GM18873 (cell line): ENCODE data around the gene TRPM6.
"Not testable (repeated sequence)": the region's sequence is repeated elsewhere in the genome, so short reads cannot be mapped to it uniquely, and the experiment has no call there.

Experiments
- ATAC-seq: cut with Tn5 transposase; IDR thresholded peaks from one replicate; pipeline ENCODE4 v1.9.1; 2021; ENCODE audit warnings: mild to moderate bottlenecking, moderate library complexity, moderate number of reproducible peaks; ENCODE audit not compliant: unreplicated experiment, low FRiP score

Gene TRPM6, protein sequence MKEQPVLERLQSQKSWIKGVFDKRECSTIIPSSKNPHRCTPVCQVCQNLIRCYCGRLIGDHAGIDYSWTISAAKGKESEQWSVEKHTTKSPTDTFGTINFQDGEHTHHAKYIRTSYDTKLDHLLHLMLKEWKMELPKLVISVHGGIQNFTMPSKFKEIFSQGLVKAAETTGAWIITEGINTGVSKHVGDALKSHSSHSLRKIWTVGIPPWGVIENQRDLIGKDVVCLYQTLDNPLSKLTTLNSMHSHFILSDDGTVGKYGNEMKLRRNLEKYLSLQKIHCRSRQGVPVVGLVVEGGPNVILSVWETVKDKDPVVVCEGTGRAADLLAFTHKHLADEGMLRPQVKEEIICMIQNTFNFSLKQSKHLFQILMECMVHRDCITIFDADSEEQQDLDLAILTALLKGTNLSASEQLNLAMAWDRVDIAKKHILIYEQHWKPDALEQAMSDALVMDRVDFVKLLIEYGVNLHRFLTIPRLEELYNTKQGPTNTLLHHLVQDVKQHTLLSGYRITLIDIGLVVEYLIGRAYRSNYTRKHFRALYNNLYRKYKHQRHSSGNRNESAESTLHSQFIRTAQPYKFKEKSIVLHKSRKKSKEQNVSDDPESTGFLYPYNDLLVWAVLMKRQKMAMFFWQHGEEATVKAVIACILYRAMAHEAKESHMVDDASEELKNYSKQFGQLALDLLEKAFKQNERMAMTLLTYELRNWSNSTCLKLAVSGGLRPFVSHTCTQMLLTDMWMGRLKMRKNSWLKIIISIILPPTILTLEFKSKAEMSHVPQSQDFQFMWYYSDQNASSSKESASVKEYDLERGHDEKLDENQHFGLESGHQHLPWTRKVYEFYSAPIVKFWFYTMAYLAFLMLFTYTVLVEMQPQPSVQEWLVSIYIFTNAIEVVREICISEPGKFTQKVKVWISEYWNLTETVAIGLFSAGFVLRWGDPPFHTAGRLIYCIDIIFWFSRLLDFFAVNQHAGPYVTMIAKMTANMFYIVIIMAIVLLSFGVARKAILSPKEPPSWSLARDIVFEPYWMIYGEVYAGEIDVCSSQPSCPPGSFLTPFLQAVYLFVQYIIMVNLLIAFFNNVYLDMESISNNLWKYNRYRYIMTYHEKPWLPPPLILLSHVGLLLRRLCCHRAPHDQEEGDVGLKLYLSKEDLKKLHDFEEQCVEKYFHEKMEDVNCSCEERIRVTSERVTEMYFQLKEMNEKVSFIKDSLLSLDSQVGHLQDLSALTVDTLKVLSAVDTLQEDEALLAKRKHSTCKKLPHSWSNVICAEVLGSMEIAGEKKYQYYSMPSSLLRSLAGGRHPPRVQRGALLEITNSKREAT (N-terminal part only)

DNA sequence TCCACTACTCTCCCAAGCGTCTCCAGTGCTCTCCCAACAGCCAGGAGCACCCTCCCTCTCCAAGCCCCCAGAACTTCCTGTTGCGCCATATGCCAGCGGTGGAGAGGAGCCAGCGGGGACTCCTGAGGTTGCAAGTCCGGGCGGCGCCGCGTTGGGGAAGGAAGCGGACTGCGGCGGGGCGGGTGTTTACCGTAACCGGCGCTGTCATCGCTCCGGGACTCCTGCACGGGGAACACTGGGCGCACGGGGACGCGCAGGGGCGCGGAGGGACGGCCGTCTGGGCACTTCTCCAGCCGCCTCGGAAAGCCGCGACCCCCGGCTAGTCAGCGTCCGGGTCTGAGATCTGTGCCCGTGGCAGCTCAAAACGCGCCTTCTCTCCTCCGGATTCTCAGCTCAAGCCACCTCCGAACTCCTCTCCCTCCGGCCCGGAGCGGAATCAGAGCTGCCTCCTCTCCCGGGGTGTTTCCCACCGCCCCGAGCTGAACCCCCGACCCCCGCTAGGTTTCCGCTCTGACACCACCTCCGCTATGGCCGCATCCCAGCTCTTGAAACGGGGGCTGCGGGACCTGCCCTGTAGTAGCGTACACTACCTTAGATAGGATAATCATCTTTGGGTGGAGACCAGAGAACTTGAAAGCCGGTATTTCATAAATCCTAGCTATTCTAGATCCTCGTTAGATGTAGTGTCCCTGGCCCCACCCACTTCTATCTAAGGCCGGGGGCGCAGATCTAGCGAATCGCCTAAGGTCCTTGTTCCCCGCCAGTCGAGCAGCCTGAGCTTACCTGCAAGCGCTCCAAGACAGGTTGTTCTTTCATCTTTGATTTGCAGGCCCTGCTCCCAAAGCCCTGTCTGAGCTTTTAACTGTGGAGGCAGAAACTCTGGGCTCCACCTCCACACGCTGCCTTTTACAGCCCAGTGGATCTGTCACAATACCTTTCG lies at the start of gene TRPM6:
TSS of gene TRPM6 (minus strand) at position 881 of the 940 bp plus-strand sequence. CDS start at position 816, 65 bp downstream.
- ATAC-seq = no peak

DNA sequence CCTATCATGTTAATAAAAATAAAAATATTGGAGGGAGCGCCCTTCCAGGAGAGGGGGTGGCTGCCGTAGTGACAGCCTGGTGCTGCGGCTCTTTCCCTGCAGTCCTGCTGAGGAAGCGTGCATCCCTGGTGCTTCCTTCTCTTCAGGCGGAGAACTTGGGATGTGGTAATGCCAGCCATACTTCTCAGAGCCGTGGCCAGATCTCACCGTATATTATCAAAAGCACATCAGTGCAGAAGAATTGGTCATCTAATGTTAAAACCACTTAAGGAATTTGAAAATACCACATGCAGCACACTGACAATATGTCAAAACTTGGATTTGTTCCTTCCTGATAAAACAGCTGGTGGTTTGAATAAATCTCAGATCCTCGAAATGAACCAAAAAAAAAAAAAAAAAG lies 47.3 kb upstream of the TRPM6 start:
- no peak for ATAC-seq

DNA sequence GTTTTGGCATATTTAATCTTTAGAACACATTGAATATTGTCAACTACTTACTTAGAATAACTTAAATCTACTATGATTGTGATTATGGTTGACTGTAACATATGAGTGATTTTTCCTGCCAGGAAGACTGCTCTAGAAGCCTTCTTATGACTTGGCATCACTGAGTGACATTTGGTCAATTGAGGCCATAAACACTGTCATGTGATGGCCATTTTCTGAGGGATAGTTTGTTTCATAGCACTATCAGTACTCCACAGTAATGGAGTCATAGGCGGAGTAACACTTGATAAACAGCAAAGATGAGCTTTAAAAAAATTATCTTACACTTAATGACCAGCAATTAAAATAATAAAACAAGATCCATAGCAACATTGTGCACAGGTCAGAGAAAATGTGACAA lies 34.0 kb upstream of the TRPM6 start:
- no peak for ATAC-seq

DNA sequence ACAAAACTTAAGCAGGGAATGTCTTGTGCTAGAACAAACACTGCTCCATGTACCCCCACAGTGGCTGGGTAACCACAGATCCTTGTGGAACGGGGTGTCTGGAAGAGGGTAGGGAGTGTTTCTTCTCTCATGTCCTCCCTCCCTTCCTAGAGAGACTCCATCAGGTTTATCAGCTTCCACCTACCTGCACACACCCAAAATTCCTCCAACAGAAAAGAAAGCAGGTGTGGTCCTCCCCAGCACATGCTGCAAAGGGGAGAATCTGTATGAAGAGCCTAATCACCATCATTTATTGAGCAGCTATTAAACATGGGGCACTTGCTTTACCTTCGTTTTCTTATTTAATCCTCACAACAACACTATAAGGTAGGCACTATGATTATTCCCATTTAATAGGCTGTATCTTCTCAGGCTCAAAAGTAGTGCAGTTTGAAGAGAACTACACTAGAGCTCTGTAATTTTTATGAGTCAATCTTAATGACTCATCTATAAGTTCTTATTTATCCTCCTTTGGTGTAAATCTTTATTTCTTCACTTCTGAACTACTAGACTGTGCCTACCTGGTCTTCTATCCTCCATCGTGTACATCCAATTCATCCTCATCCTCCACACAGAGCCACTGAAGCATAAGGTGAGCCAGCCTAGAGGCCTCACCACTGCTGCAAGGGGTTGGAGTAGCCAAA lies 33.4 kb upstream of the TRPM6 start:
- ATAC-seq = no peak

DNA sequence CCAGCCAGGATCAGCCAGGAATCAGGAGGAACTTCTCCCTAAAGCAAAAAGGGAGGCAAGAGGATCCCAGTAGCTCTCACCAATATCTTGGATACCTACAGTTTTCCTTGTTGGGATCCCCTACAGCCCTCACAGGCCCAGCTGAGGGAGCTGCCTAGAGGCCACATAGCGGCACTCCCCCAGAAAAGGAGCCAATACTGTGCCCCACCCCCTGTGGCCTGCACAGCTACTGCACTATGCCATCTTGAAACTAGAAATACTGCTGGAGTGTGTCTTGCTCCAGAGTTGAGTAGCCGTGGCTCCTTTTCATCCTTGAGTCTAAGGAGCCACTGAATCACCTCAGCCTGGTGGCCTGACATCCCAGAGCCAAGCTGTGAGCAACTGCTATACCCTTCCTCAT lies 22.3 kb upstream of the TRPM6 start:
- no peak for ATAC-seq

GRCh38 chr9:74908665-74909064 lies 20.9 kb upstream of the TRPM6 start:
- no peak for ATAC-seq

DNA sequence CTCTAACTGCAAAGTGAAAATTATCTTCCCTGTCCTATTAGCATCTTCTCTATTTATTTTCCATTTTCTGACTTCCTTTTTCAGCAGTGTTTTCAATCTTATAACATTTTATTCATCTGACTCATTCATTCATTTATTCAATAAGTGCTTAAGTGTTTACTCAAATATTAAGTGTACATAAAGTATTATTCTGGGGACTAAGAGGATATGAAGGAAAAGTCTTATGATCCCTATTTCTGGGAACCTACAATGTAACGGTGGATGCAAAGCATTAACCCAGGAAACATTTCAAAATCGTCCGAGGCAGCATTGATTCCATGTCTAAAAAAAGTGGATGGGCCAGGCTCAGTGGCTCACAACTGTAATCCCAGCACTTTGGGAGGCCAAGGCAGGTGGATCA lies 19.4 kb upstream of the TRPM6 start:
- ATAC-seq = no peak

DNA sequence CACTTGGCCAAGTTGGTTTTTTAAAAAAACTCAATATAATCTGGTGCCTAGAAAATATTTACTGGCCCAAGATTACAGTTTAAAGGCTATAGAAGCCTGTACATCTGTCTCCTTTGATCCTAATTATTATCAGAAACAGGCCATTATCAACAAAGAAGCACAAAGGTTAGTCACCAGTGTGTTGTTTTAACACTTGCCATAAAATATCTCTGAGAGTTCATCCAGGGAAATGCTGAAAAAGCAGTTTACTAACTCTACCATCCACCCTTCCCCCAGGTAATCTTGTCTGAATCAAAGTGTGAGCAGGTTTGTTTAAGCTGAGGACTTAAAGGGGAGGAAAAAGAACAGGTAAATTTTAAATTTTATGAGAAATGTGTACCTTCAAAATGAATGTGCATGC lies 13.3 kb upstream of the TRPM6 start:
- ATAC-seq = no peak

- ATAC-seq = not testable (repeated sequence)
Observed at GRCh38 chr9:74888449-74888848, 728 bp upstream of the TRPM6 start.

DNA sequence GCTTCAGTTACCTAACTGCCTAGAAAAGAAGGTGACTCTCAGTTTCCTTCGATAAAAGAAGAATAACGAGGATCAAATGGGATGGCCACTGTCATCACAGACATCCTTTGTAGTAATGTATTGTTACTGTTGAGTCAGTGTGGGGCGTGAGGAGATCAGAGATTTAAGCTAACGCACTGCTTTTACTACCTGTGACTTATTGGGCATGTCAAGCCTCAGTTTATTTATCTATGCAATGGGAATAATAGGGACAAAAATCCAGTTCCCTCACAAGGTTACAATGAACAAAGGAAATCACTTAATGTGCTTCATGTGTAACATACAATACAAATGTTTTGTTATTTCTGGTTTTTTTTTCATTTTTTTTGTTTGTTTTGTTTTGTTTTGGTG lies 255 bp upstream of the TRPM6 start:
- no peak for ATAC-seq

GRCh38 chr9:74876382-74876949 lies 11.3 kb downstream of the TRPM6 start:
- ATAC-seq = no peak

GRCh38 chr9:74875656-74876055 lies 12.1 kb downstream of the TRPM6 start:
- ATAC-seq = no peak

GRCh38 chr9:74874220-74874619 lies 13.5 kb downstream of the TRPM6 start:
- ATAC-seq = no peak

DNA sequence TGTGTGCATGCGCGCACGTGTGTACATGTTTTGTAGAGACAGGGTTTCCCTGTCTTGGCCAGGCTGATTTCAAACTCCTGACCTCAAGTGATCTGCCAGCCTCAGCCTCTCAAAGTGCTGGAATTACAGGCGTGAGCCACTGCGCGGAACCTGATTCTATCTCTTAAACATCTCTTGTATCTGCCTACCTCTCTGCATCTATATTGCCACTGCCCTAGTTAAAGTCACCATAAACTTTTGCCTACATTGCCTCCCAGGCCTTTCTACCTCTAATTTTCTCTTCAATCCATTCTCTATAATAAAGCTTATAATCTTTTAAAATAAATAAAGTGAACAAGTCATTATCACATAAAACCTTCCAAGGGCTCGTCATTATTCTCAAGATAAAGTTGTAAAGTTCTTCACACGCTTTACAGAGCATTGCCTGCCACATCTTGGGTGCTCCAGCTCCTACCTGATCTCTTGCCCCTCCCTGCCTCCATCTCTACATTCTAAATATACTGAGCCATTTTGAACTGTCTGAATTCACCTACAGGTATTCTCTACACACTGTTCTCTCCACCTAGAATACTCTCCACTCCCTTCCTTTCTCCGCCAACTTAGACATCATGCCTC lies 15.0 kb downstream of the TRPM6 start:
- no peak for ATAC-seq

DNA sequence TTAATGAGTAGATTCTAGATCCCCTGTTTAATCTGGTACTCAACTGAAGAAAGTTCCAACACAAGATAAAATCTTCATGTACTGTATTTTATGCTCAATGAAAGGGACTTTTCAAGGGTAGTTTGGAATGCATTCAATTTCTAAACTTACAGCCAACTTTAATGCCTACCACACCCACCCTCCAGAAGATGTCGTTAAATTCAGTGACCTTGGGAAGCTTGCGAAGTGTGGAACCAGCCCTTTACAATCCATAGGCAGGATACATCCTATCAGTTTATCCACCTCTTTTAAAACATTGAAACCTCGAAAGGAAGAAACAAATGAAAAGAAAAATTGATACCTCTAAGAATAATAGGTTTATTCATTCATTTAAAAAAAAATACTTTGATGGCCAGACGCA lies 20.2 kb downstream of the TRPM6 start:
- ATAC-seq = no peak

- ATAC-seq = no peak
Observed at GRCh38 chr9:74865177-74865576, 22.5 kb downstream of the TRPM6 start.

DNA sequence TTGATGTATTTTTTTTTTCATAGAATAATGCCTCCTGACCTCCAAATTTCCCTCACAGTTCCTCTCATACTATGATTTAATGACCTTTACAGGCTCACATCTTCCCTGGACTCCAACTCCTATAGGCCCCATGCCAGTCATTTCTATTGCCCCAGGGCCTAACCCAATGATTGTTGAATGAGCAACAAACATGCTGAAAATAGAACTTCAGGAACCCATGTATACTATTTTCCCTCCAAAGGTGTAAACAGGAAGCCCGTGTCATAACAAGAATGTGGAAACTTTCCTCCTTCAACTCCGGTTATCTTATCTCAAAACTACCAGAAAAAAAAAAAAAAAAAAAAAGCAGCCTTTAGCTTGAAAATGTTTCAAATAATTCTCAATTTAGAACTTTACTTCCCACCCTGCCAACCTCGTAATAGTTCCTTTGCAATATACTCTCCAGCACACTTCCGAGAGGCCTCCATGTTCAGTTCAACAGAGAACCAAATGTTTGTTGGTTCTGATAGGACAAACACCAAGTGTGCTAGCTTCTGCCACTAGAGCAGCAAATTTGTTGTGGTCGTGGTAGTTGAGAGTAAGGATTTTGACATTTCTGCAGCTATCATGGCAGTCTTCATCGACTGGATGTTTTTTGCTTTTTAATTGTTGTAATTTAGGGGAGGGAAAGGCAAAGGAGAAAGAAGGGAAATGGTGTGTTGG lies 25.8 kb downstream of the TRPM6 start:
- no peak for ATAC-seq

GRCh38 chr9:74861071-74861470 lies 26.6 kb downstream of the TRPM6 start:
- ATAC-seq = no peak
